GM18526 (cell line): ENCODE data around the gene TLE6.

Experiments
- POLR2A ChIP-seq: IDR thresholded peaks from 3 replicates; pipeline ENCODE4 v1.6.1; 2011; ENCODE audit not compliant: insufficient read length; ENCODE audit errors: extremely low read depth

TLE6 gene

DNA sequence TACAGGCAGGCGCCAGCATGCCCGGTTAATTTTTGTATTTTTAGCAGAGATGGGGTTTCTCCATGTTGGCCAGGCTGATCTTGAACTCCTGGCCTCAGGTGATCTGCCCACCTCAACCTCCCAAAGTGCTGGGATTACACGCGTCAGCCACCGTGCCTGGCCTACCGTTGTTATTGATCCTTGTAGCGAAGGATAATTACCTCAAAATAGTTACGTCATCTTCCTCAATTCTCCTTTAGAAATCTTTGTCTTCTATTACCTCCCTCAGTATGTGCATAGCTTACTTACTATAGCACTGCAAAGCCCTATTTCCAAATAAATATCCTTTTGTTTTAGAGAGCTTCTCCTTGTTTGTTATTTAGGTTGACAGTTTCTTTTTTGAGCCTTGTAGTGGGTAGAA, 9.4 kb upstream of the TLE6 start:
- TF ChIP-seq POLR2A, result no peak

DNA sequence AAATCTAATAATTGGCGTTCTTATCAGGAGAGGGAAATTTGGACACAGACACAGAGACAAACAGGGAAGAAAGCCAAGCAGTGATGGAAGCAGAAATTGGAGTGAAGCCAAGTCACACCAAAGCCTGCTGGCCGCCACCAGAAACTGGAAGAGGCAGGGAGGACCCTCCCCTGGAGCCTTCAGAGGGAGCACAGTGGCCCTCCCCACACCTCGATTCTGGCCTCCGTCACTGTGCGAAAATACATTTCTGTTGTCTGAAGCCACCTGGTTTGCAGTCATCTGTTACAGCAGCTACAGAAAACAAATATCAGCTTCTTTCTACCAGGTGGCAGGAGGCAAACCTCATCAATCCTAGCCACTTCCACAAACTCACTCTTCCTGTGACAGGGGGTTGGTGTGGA, 8.3 kb upstream of the TLE6 start:
- TF ChIP-seq POLR2A, result no peak

DNA sequence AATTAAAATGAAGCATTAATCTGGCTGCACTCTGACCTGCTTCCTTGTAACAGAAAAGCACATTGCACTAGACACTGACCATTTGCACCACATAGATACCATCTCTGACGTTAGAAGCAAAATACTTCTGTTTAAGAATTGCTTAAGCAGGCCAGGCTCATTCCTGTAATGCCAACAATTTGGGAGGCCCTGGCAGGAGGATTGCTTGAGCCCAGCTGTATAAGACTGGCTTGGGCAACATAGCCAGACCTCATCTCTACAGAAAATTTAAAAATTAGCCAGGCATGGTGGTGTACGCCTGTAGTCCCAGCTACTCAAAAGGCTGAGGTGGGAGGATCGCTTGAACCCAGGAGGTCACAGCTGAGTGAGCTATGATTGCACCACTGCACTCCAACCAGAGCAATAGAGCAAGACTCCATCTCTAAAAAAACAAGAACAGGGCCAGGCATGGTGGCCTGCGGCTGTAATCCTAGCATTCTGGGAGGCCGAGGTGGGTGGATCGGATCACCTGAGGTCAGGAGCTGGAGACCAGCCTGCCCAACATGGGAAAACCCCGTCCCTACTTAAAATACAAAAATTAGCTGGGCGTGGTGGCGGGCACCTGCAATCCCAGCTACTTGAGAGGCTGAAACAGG, 7.0 kb upstream of the TLE6 start:
- no peak for TF ChIP-seq POLR2A

DNA sequence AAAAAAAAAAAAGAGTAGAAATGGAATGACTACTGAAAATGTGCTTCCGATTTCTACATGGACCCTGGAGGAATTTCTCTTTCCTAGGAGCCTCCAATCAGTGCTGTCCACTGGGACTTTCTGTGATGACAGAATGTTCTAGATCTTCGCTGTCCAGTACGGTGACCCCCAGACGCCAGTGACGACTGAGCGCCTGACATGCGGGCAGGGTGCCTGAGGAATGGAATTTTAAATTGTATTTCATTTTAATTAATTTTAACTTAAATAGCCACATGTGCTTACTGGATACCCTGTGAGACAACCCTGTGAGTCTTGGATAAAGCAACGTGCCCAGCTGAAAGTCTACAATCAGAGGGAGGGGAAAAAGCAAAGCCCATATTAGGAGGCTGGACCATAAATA, 4.1 kb upstream of the TLE6 start:
- TF ChIP-seq POLR2A, result no peak

DNA sequence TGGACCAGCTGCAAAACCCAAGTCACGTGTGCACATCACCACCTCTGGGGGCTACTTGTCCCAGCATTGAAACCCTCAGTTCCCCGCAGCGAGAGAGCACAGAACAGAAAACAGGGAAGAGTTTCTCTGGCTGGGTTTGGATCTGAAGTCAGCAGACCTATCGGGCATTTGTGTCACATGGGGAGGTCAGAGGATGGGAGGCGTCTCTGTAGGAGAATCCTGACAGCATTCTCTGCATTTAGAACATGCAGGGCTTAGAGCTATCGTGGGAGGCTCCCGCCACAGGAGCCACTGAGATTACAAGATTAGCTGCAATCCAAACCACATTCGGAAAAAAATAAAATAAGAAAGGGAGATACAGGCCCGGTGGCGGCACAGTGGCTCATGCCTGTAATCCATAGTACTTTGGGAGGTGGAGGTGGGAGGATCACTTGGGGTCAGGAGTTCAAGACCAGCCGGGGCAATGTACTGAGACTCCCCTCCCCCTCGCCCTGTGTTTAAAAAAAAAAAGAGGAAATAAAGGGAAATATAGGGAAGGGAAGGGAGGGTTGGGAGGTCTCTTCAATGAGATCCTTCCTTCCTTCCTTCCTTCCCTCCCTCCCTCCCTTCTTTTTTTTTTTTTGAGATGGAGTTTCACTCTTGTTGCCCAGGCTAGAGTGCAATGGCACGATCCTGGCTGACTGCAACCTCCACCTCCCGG, 2.9 kb upstream of the TLE6 start:
- TF ChIP-seq POLR2A, result no peak

DNA sequence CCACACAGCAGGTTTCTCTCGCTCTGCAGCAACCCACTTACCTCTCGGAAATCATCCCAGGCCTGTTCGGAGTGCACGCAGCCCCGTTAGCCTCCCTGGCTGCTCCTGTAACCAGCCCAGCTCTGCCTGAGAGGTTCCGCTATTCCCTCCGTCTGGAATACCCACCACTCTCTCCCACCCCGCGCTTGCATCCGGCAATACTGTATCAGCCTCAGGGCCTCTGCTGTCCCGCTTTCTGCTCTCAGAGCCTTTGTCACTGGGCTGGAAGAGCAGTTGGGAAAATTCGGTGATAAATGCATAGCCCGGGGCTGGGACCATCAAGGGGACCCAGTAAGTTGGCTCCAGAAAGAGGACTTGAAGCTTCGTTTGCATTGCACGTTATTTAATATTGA, 759 bp upstream of the TLE6 start:
- no peak for TF ChIP-seq POLR2A

DNA sequence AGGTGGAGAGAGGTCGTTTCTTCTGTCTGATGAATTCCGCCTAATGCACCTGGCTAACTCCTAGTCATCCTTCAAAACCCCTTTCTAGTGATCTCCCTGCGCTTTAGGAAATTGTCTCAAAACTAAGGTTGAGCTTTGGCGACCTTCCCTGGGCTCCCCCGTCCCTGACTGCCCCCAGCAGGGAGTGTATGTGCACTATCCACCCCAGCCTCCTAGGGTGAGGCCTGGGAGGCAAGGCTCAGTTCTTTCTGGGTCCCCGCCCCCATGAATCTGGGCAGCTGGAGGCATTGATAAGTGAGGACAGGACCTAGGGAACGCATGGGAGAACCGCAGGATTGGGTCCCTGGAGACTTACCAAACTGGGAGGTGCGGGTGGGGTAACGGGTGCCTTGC, 378 bp downstream of the TLE6 start:
- TF ChIP-seq POLR2A, result no peak

DNA sequence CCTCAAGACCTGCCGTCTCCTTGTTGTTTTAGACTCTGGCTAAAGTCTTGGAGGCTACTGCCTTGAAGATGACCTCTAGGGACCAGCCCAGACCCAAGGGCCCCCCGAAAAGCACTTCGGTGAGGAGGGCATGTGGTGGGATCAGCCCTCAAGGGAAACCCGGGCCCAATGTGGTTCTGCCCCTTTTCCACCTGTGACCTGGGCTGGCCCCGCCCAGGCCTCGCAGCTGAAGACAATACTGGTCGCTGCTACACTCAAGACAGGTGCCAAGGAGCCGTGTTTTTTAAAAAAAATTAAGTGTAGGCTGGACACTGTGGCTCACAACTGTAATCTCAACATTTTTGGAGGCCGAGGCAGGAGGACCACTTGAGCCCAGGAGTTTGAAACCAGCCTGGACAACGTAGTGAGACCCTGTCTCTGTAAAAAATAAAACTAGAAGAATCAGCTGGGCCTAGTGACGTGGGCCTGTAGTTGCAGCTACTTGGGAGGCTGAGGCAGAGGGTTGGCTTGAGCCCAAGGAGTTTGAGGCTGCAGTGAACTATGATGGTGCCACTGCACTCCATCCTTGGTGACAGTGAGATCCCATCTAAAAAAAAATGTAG, 903 bp downstream of the TLE6 start:
- no peak for TF ChIP-seq POLR2A

DNA sequence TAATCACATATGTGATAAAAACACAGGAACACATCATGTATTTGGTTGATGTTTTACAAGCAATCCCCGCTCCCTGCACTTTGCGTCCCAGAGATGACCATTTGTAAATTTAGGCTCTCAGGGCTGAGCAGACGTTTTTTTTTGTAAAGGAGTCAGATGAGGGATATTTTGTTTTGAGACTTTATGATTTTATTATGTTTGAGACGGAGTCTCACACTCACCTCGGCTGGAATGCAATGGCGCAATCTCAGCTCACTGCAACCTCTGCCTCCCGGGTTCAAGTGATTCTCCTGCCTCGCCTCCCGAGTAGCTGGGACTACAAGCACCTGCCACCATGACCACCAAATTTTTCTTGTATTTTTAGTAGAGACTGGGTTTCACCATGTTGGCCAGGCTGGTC, 1.4 kb downstream of the TLE6 start:
- no peak for TF ChIP-seq POLR2A

DNA sequence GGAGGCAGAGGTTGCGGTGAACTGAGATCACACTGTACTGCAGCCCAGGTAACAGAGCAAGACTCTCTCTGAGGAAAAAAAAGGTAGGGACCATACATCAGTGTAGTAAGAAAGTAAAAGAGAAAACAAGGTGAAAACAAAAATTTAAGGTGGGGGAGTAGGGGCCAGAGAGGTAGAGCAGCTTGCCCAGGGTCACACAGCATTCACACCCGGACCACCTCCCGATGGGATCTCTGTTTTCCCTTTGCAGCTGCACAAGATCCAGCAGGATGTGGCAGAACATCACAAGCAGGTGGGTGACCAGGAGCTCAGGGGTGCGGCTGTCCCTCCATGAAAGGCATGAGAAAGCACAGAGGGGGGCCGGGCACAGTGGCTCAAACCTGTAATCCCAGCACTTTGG, 4.5 kb downstream of the TLE6 start:
- TF ChIP-seq POLR2A, result no peak

DNA sequence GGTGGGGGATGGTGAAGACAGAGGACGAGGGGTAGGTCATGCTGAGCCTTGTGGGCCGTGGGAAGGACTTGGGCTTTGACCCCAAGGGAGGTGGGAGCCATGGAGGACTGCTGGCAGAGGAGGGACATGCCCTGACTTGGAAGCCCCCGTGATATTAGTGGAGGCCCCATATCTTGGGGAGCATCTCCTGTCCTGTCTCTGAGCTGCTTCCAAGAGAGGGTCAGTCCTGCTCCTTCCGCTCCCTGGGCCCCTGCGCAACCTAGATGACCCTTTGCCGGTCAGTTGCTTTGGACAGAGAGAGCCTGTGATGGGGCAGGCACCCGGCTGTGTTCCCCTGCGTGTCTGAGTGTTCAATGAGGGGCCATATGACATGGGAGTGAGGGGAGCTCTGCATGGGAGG, 5.2 kb downstream of the TLE6 start:
- TF ChIP-seq POLR2A, result no peak

DNA sequence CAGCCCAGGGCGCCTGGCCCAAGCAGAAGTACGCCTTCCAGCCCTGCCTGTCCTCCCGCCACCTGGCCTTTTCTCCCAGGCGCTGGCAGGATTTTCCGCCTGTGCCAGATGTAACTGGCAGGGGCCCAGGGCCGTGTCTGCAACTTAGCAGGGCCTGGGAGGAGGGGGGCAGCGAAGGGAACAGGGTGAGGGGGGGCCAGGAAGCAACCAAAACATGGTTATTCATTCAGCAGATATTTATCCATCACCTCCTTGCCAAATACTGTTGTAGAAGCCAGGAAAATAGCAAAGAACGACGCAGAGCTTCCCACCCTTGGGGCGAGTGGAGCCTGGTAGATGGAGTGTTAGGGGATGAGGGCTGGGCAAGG, 5.6 kb downstream of the TLE6 start:
- TF ChIP-seq POLR2A, result no peak

DNA sequence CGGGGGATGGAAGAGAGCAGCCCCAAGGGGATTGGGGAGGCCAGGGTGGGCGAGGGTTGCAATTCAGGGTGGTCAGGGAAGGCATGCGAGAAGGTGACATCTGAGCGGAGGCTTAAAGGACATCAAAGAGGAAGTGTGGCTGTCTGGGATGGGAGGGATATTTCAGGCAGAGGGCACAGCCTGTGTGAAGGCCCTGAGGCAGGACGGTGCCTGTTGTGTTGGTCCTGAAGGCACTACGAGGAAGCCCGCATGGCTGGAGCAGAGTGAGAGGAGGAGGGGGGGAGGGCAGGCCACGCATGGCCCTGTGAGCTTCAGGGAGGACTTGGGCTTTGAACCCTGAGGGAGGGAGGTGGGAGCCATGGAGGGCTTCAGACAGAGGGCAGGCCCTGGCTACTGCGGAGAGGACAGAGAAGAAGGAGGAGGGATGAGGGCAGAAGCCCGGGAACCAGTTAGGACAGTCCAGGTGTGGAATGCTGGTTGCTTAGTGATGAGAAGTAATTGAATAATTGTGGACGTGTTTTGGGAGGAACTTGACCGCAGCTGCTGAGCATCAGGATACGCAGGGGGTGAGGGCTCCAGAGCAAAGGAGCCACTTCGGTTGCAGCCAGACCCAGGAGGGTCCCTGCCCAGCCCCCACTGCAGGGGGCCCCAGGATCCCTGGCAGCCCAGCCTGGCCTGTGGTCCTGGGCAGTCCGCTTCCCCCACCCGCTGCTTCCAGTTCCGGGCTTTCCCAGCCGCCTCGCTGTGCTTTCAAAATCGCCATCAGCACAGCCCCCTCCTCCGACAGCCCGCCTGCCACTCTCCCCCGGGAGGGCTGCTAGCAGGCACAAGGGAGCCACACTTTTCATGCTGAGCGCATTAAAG, 6.2 kb downstream of the TLE6 start:
- no peak for TF ChIP-seq POLR2A

DNA sequence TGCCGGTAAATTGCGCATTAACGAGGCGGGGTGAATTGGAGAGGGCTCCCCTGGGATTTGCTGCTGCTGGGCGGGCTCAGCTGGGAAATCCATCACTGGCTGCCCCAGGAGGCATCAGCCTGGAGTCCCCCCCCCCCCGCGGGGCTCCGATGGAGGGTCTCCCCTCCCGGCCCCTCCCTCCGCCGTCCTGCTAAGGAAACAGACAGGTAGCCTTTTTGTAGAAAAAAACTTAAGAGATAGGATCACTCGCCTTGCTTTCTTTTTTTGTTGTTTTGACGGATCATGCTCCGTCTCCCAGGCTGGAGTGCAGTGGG, 6.8 kb downstream of the TLE6 start:
- no peak for TF ChIP-seq POLR2A

DNA sequence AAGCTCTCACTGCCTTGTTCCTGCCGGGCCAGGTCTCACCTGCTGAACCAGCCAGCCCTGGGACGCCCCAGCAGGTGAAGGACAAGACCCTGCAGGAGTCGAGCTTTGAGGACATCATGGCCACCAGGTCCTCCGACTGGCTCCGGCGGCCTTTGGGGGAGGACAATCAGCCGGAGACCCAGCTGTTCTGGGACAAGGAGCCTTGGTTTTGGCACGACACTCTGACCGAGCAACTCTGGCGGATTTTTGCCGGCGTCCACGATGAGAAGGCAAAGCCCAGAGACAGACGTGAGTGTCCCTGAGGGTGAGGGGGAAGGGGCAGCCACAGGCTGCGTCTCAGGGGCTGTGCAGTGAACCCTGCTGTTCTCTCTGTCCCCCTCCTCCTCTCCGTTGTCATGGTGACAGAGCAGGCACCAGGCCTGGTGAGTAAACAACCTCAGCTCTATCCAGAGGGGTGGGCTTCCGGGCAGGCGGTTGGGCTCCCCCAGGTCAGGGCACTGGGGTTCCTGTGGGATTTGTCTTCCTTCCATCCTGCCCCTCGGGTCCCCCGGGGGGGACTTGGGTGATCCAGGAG, 9.7 kb downstream of the TLE6 start:
- no peak for TF ChIP-seq POLR2A

DNA sequence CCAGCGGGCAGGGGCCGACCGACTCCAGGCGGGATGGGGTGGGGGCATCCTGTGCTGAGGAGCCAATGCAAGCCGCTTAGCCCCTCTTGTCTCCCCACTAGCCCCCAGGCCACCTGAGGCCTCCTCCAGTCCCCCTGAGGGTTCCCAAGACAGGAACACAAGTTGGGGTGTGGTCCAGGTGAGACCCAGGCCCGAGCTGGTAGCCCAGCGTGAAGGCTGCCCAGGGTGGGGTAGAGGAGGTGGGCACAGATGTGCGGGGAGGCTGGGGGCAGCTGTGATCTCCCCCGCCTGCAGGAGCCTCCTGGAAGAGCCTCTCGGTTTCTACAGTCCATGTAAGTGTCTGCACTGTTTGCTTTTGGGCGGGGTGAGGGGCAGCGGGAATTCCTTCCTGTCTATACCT, 10.4 kb downstream of the TLE6 start:
- no peak for TF ChIP-seq POLR2A
